PC-9 (cell line): ENCODE results near the gene SLCO2A1. TPM values are rescaled to one million over a fixed set of nuclear protein-coding genes. Genes with fewer than 3 reads are reported as not detected.

Experiments used
- BruUV-seq: library from RNA; stranded (reverse); fragments of 400-500 nt; replicated peaks from 2 replicates; lab custom pipeline; 2021; lab: Mats Ljungman, UMichigan
- CTCF ChIA-PET: fragments of 300-600 bp; sonication (Branson Sonifier 250); formaldehyde crosslinking; loops from one replicate; lab custom pipeline; 2022; ENCODE audit warnings: antibody characterized with exemption; lab: Charles Lee
- POLR2A ChIA-PET: fragments of 300-600 bp; sonication (Branson Sonifier 250); formaldehyde crosslinking; loops from one replicate; lab custom pipeline; 2022; ENCODE audit warnings: antibody characterized with exemption; ENCODE audit not compliant: unreplicated experiment; lab: Charles Lee
- DNase-seq, 2 experiments: peaks; one replicate each; pipeline versions ENCODE4 v3.0.0 to v3.0.0-alpha.2; 2015 to 2022; ENCODE audit warnings: mixed read lengths in 1 of 2
- H2AFZ ChIP-seq: fragments of 200-600 bp; sonication (generic); 2 replicates; pipeline ENCODE4 v1.8.1; 2017; ENCODE audit warnings: antibody characterized with exemption
- H3F3A ChIP-seq: fragments of 200-600 bp; sonication (generic); 2 replicates; pipeline ENCODE4 v1.8.1; 2017; ENCODE audit warnings: antibody characterized with exemption, mild to moderate bottlenecking, low read depth; ENCODE audit not compliant: insufficient read depth
- H3K27ac ChIP-seq: fragments of 200-600 bp; sonication (generic); 2 replicates; pipeline ENCODE4 v1.6.1; 2016; ENCODE audit warnings: mixed run types
- H3K27me3 ChIP-seq: fragments of 200-600 bp; sonication (generic); 2 replicates; pipeline ENCODE4 v1.6.1; 2016; ENCODE audit warnings: low read depth, mixed run types; ENCODE audit not compliant: insufficient read depth
- H3K36me3 ChIP-seq: fragments of 200-600 bp; sonication (generic); 2 replicates; pipeline ENCODE4 v1.6.1; 2016; ENCODE audit warnings: low read depth, mixed run types
- H3K4me1 ChIP-seq: fragments of 200-600 bp; sonication (generic); replicated peaks from 2 replicates; pipeline ENCODE4 v1.6.1; 2016; ENCODE audit warnings: mixed run types; ENCODE audit not compliant: insufficient read depth
- H3K4me2 ChIP-seq: fragments of 200-600 bp; sonication (generic); 2 replicates; pipeline ENCODE4 v1.6.1; 2017; ENCODE audit warnings: mixed run types
- H3K4me3 ChIP-seq: fragments of 200-600 bp; sonication (generic); 2 replicates; pipeline ENCODE4 v1.6.1; 2016; ENCODE audit warnings: mixed run types
- H3K79me2 ChIP-seq: fragments of 200-600 bp; sonication (generic); 2 replicates; pipeline ENCODE4 v1.6.1; 2017; ENCODE audit warnings: low read depth, mixed run types
- H3K9me2 ChIP-seq: fragments of 200-600 bp; sonication (generic); 2 replicates; pipeline ENCODE4 v1.8.1; 2017; ENCODE audit warnings: mild to moderate bottlenecking; ENCODE audit not compliant: insufficient read depth
- H3K9me3 ChIP-seq: fragments of 200-600 bp; sonication (generic); 2 replicates; pipeline ENCODE4 v1.8.1; 2016; ENCODE audit warnings: low read depth; ENCODE audit not compliant: insufficient read depth
- H4K20me1 ChIP-seq: fragments of 200-600 bp; sonication (generic); 2 replicates; pipeline ENCODE4 v1.8.1; 2017; ENCODE audit not compliant: insufficient read depth
- EZH2 ChIP-seq: fragments of 200-600 bp; sonication (generic); IDR thresholded peaks from 2 replicates; pipeline ENCODE4 v1.8.0; 2017; ENCODE audit warnings: antibody characterized with exemption, low read depth
- intact Hi-C: fragments of 100-400 bp; cut with micrococcal nuclease; formaldehyde crosslinking; loops from one replicate; pipeline ENCODE4 v1.10.0; 2022; ENCODE audit not compliant: unreplicated experiment
- total RNA-seq: library from RNA; stranded (reverse); gene quantifications from 2 replicates; pipeline ENCODE4 v1.2.3, GENCODE V29; 2021
- TF ChIP-seq, protein P1 (sequence below): fragments of 200-600 bp; sonication (generic); conservative IDR thresholded peaks from 2 replicates; pipeline ENCODE4 v1.6.1; 2017; ENCODE audit warnings: mixed run types, antibody characterized with exemption, mild to moderate bottlenecking, moderate library complexity

Gene SLCO2A1
- total RNA-seq, 1 experiment from 2014 or later: 0.44 TPM

DNA sequence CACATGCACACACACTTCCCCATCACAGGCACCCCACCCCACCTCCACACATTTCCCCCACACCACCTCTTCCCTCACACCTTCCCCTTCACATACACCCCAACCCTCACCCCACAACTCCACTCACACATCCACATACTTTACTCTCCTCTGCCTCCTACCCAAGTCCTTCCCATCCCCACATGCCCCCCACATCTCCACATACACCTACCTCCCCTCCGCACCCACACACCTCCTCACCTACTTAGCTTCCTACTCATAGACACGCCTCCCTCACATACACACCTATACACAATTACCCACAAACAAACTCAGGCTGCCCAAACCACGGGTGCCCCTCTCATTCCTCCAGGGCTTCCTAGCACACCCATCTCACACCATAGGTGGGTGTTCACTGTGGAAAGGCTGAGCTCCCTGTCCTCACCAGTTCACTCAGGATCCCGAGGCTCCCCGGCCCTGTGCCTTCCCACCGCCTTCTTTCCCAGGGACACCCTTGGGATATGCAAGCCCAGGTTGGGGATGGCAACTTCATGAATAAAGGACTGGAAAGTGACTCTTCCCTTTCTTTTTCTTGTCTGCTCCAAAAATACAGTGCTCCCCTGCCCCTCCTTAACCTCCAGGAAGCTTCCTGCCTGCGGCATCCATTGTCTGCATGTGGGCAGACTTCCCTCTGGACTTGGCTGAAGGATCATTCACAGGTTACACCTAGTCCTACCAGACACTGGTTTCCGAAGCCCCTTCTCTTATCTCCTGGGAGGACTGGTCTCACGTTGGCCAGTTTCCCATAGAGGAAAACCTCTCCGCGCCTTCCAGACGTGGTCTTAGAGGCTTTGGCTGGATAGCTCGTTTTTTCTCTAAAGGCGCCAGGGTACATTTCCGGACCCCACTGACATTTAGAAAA is 61.5 kb downstream of the SLCO2A1 start:
- Histone ChIP-seq H3K4me3 (no peak overlapping the region), H3F3A (no peaks in the 10 kb centered on the region), H2AFZ (no peak overlapping the region), H3K4me2 (no peak overlapping the region), H3K27ac (no peak overlapping the region), H3K79me2 (no peaks in the 10 kb centered on the region), H3K4me1 (no peaks in the 10 kb centered on the region), H3K9me2 (no peaks in the 10 kb centered on the region), H4K20me1 (no peaks in the 10 kb centered on the region), H3K36me3 (no peaks in the 10 kb centered on the region), H3K27me3 (peaks cover 32% of the 10 kb centered on the region; the same call in 1 of the 2 replicates), H3K9me3 (no peaks in the 10 kb centered on the region)
- no peak for DNase-seq
- ChIA-PET CTCF (no interaction called here), POLR2A (no interaction called here)
- TF ChIP-seq EZH2: no peak
- TF ChIP-seq, protein P1, sequence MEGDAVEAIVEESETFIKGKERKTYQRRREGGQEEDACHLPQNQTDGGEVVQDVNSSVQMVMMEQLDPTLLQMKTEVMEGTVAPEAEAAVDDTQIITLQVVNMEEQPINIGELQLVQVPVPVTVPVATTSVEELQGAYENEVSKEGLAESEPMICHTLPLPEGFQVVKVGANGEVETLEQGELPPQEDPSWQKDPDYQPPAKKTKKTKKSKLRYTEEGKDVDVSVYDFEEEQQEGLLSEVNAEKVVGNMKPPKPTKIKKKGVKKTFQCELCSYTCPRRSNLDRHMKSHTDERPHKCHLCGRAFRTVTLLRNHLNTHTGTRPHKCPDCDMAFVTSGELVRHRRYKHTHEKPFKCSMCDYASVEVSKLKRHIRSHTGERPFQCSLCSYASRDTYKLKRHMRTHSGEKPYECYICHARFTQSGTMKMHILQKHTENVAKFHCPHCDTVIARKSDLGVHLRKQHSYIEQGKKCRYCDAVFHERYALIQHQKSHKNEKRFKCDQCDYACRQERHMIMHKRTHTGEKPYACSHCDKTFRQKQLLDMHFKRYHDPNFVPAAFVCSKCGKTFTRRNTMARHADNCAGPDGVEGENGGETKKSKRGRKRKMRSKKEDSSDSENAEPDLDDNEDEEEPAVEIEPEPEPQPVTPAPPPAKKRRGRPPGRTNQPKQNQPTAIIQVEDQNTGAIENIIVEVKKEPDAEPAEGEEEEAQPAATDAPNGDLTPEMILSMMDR: no peak
- intact Hi-C loops: no loop called here
- BruUV-seq: no TSS peak

GRCh38 chr3:133966954-133967353 is 62.8 kb downstream of the SLCO2A1 start:
- no TSS peak for BruUV-seq
- intact Hi-C loops: no loop called here

DNA sequence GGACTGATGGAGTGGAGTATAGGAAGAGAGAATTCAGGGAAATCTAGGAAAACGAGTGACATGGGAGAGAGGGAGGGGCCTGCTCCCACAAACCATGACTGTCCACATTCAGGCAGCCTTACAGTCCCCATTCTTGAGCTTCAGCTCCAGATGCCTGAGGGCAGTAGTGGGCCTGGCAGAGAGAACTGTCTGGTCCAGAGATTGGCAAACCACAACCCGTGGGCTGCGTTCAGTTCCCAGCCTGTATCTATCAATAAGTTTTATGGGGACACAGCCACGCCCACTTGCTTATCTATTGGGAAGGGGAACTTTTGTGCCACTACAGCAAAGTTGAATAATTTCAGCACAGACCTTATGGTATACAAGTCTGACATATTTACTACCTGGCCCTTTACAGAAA is 63.8 kb downstream of the SLCO2A1 start:
- H3K27ac ChIP-seq: no peak overlapping the region
- no peaks in the 10 kb centered on the region for H3K36me3 ChIP-seq
- ChIA-PET POLR2A (no interaction called here), CTCF (no interaction called here)
- intact Hi-C loops: no loop called here
- H3K9me3 ChIP-seq: no peaks in the 10 kb centered on the region
- H3F3A ChIP-seq: no peaks in the 10 kb centered on the region
- no peaks in the 10 kb centered on the region for H3K4me1 ChIP-seq
- H3K4me3 ChIP-seq: no peak overlapping the region
- H3K79me2 ChIP-seq: no peaks in the 10 kb centered on the region
- TF ChIP-seq EZH2: no peak
- TF ChIP-seq, protein P1: no peak
- DNase-seq: no peak
- no TSS peak for BruUV-seq
- no peak overlapping the region for H2AFZ ChIP-seq
- no peaks in the 10 kb centered on the region for H3K9me2 ChIP-seq
- H3K27me3 ChIP-seq: peaks cover 27% of the 10 kb centered on the region; the same call in 1 of the 2 replicates
- no peaks in the 10 kb centered on the region for H4K20me1 ChIP-seq
- H3K4me2 ChIP-seq: no peak overlapping the region

More at GRCh38 chr3:133966954-133967353, 62.8 kb downstream of the SLCO2A1 start:
- H3K4me1 ChIP-seq: no peaks in the 10 kb centered on the region
- no peaks in the 10 kb centered on the region for H3K79me2 ChIP-seq
- H3K36me3 ChIP-seq: no peaks in the 10 kb centered on the region
- no peak overlapping the region for H2AFZ ChIP-seq
- DNase-seq: no peak
- CTCF ChIA-PET: no interaction called here
- no peak overlapping the region for H3K4me2 ChIP-seq
- POLR2A ChIA-PET: no interaction called here
- no peak overlapping the region for H3K27ac ChIP-seq
- no peak overlapping the region for H3K4me3 ChIP-seq
- TF ChIP-seq, protein P1: no peak
- TF ChIP-seq EZH2: no peak
- H4K20me1 ChIP-seq: no peaks in the 10 kb centered on the region
- H3K9me2 ChIP-seq: no peaks in the 10 kb centered on the region
- no peaks in the 10 kb centered on the region for H3K9me3 ChIP-seq
- no peaks in the 10 kb centered on the region for H3F3A ChIP-seq
- peaks cover 28% of the 10 kb centered on the region; the same call in 1 of the 2 replicates for H3K27me3 ChIP-seq
